IMR-90 (cell line): ENCODE measurements around the gene MUC20. TPM values are rescaled to one million over a fixed set of nuclear protein-coding genes. Genes with fewer than 3 reads are reported as not detected.

Experiments used
- ATAC-seq: fragments of 200-7000 bp; cut with Tn5 transposase; 2 replicates; pipeline ENCODE4 v1.9.1; 2020; ENCODE audit warnings: low read depth, mild to moderate bottlenecking, moderate library complexity
- BruUV-seq: library from RNA; stranded (reverse); fragments of 400-500 nt; replicated peaks from 2 replicates; lab custom pipeline; 2021; lab: Mats Ljungman, UMichigan
- CTCF ChIA-PET: fragments of 300-600 bp; formaldehyde crosslinking; extraction: SDS; loops from one replicate; lab custom pipeline; 2021; ENCODE audit warnings: antibody characterized with exemption; lab: Yijun Ruan, JAX
- POLR2A ChIA-PET: fragments of 300-600 bp; sonication (Branson Sonifier 250); formaldehyde crosslinking; loops from one replicate; lab custom pipeline; 2022; ENCODE audit warnings: antibody characterized with exemption; ENCODE audit not compliant: unreplicated experiment; lab: Charles Lee
- DNase-seq: peaks from one replicate; pipeline ENCODE4 v3.0.0; 2013
- H2AFZ ChIP-seq: replicated peaks from 2 replicates; pipeline ENCODE3; 2013; ENCODE audit warnings: low read length, mild to moderate bottlenecking; ENCODE audit not compliant: poor library complexity
- H2AK5ac ChIP-seq: 2 replicates; pipeline ENCODE4 v1.6.1; 2013; ENCODE audit warnings: low read depth, low read length, inconsistent platforms
- H2AK9ac ChIP-seq: replicated peaks from 2 replicates; pipeline ENCODE3; 2013; ENCODE audit warnings: mild to moderate bottlenecking, low read depth, low read length, moderate library complexity; ENCODE audit not compliant: poor library complexity
- H2BK120ac ChIP-seq: 2 replicates; pipeline ENCODE4 v1.6.1; 2013; ENCODE audit warnings: low read depth, low read length, inconsistent platforms
- H2BK15ac ChIP-seq: 3 replicates; pipeline ENCODE4 v1.6.1; 2013; ENCODE audit warnings: low read depth, low read length, inconsistent platforms
- H2BK20ac ChIP-seq: 2 replicates; pipeline ENCODE4 v1.6.1; 2013; ENCODE audit warnings: low read depth, mild to moderate bottlenecking, inconsistent platforms, low read length, moderate library complexity
- H2BK5ac ChIP-seq: 2 replicates; pipeline ENCODE4 v1.6.1; 2013; ENCODE audit warnings: mild to moderate bottlenecking, low read depth, low read length, inconsistent platforms; ENCODE audit not compliant: poor library complexity, severe bottlenecking
- H3K14ac ChIP-seq: replicated peaks from 2 replicates; pipeline ENCODE4 v1.6.1; 2013; ENCODE audit warnings: low read depth, low read length, inconsistent platforms
- H3K18ac ChIP-seq: 2 replicates; pipeline ENCODE4 v1.6.1; 2013; ENCODE audit warnings: low read depth, low read length, control low read depth
- H3K23ac ChIP-seq: 2 replicates; pipeline ENCODE4 v1.6.1; 2013; ENCODE audit warnings: low read depth, low read length, inconsistent platforms
- H3K27ac ChIP-seq: 2 replicates; pipeline ENCODE4 v1.5.1; 2013; ENCODE audit warnings: mild to moderate bottlenecking, control low read depth, low read length; ENCODE audit not compliant: insufficient read depth
- H3K27me3 ChIP-seq: 2 replicates; pipeline ENCODE4 v1.6.1; 2013; ENCODE audit warnings: low read length; ENCODE audit not compliant: control insufficient read depth, insufficient read depth
- H3K36me3 ChIP-seq: 2 replicates; pipeline ENCODE4 v1.6.1; 2013; ENCODE audit warnings: low read length, mixed read lengths; ENCODE audit not compliant: control insufficient read depth, insufficient read depth
- H3K4ac ChIP-seq: 2 replicates; pipeline ENCODE4 v1.6.1; 2013; ENCODE audit warnings: low read depth, low read length, inconsistent platforms
- H3K4me1 ChIP-seq: 2 replicates; pipeline ENCODE4 v1.6.1; 2013; ENCODE audit warnings: low read length, mixed read lengths; ENCODE audit not compliant: control insufficient read depth, insufficient read depth
- H3K4me2 ChIP-seq: 2 replicates; pipeline ENCODE4 v1.6.1; 2013; ENCODE audit warnings: low read depth, mild to moderate bottlenecking, control low read depth, low read length, moderate library complexity
- H3K4me3 ChIP-seq: 2 replicates; pipeline ENCODE4 v1.5.1; 2013; ENCODE audit warnings: low read depth, mild to moderate bottlenecking, control low read depth, low read length, moderate library complexity; ENCODE audit not compliant: insufficient read depth
- H3K56ac ChIP-seq: 2 replicates; pipeline ENCODE4 v1.6.1; 2013; ENCODE audit warnings: low read length, inconsistent platforms; ENCODE audit not compliant: insufficient read depth; ENCODE audit errors: extremely low read depth
- H3K79me1 ChIP-seq, 2 experiments: 2 replicates each; pipeline ENCODE4 v1.6.1; 2013; ENCODE audit warnings: low read length in 2 of 2, inconsistent platforms in 1 of 2, low read depth in 1 of 2
- H3K9ac ChIP-seq: 2 replicates; pipeline ENCODE4 v1.6.1; 2013; ENCODE audit warnings: low read depth, low read length, control low read depth
- H3K9me1 ChIP-seq: 2 replicates; pipeline ENCODE4 v1.6.1; 2013; ENCODE audit warnings: low read length, inconsistent platforms; ENCODE audit not compliant: insufficient read depth
- H3K9me3 ChIP-seq: 2 replicates; pipeline ENCODE4 v1.6.1; 2013; ENCODE audit warnings: low read length; ENCODE audit not compliant: control insufficient read depth, insufficient read depth
- H4K20me1 ChIP-seq: 2 replicates; pipeline ENCODE4 v1.6.1; 2013; ENCODE audit warnings: low read length, inconsistent platforms; ENCODE audit not compliant: insufficient read depth
- H4K5ac ChIP-seq: 2 replicates; pipeline ENCODE4 v1.6.1; 2013; ENCODE audit warnings: mild to moderate bottlenecking, low read depth, low read length, control low read depth
- H4K8ac ChIP-seq, 2 experiments: 2 replicates each; pipeline ENCODE4 v1.6.1; 2013; ENCODE audit warnings: low read depth in 2 of 2, low read length in 2 of 2, control low read depth in 1 of 2, inconsistent platforms in 1 of 2
- H4K91ac ChIP-seq: 2 replicates; pipeline ENCODE4 v1.6.1; 2013; ENCODE audit warnings: low read depth, low read length, inconsistent platforms; ENCODE audit not compliant: insufficient read depth
- BHLHE40 ChIP-seq: fragments of 150-350 bp; IDR thresholded peaks from 2 replicates; pipeline ENCODE4 v1.6.1; 2016; ENCODE audit warnings: mild to moderate bottlenecking, low read depth, low read length
- CEBPB ChIP-seq: IDR thresholded peaks from 2 replicates; pipeline ENCODE4 v1.6.1; 2012; ENCODE audit warnings: low read depth, low read length, improper control_type of control experiment
- CHD1 ChIP-seq: IDR thresholded peaks from 2 replicates; pipeline ENCODE4 v1.6.1; 2012; ENCODE audit warnings: low read depth, low read length, improper control_type of control experiment
- FOS ChIP-seq: fragments of 150-350 bp; IDR thresholded peaks from 2 replicates; pipeline ENCODE4 v1.6.1; 2016; ENCODE audit warnings: low read depth, low read length
- MAFK ChIP-seq: IDR thresholded peaks from 2 replicates; pipeline ENCODE4 v1.6.1; 2012; ENCODE audit warnings: low read depth, low read length, improper control_type of control experiment
- MAZ ChIP-seq: IDR thresholded peaks from 2 replicates; pipeline ENCODE4 v1.6.1; 2012; ENCODE audit warnings: low read depth, mild to moderate bottlenecking, low read length, improper control_type of control experiment, moderate library complexity, borderline replicate concordance
- MXI1 ChIP-seq: IDR thresholded peaks from 2 replicates; pipeline ENCODE4 v1.6.1; 2012; ENCODE audit warnings: low read depth, mild to moderate bottlenecking, low read length, moderate library complexity, borderline replicate concordance
- NFE2L2 ChIP-seq: fragments of 150-350 bp; IDR thresholded peaks from 2 replicates; pipeline ENCODE4 v1.6.1; 2016; ENCODE audit warnings: low read depth, mild to moderate bottlenecking, low read length
- POLR2A ChIP-seq: IDR thresholded peaks from 2 replicates; pipeline ENCODE4 v1.6.1; 2012; ENCODE audit warnings: mild to moderate bottlenecking, low read depth, low read length
- RAD21 ChIP-seq: IDR thresholded peaks from 2 replicates; pipeline ENCODE4 v1.6.1; 2012; ENCODE audit warnings: low read length, improper control_type of control experiment
- RCOR1 ChIP-seq: IDR thresholded peaks from 2 replicates; pipeline ENCODE4 v1.6.1; 2012; ENCODE audit warnings: mild to moderate bottlenecking, low read length, improper control_type of control experiment; ENCODE audit not compliant: insufficient replicate concordance
- RFX5 ChIP-seq: IDR thresholded peaks from 2 replicates; pipeline ENCODE4 v1.8.0; 2012; ENCODE audit warnings: low read depth, mild to moderate bottlenecking, low read length, moderate library complexity
- SMC3 ChIP-seq: fragments of 150-350 bp; IDR thresholded peaks from 2 replicates; pipeline ENCODE4 v1.6.1; 2016; ENCODE audit warnings: low read depth, mild to moderate bottlenecking, antibody characterized with exemption, low read length, moderate library complexity
- WGBS, 2 experiments: methylation state at CpG; one replicate each; pipeline versions ENCODE4 v1.1.5 to v1.1.7; 2013; ENCODE audit warnings: missing lambda C conversion rate in 2 of 2; ENCODE audit not compliant: insufficient read length in 1 of 2; ENCODE audit errors: extremely low coverage in 2 of 2; 5-methylcytosine and 5-hydroxymethylcytosine counted together
- dilution Hi-C: fragments of 300-500 bp; cut with HindIII; formaldehyde crosslinking; loops from one replicate; pipeline ENCODE4 v1.14.3; 2018; ENCODE audit warnings: low sequenced_read_pairs; ENCODE audit not compliant: unreplicated experiment
- in situ Hi-C: fragments of 300-500 bp; cut with MboI; formaldehyde crosslinking; loops from 3 replicates; pipeline ENCODE4 v1.14.3; 2019; ENCODE audit warnings: low sequenced_read_pairs, inconsistent platforms, mixed read lengths
- intact Hi-C: fragments of 100-400 bp; cut with micrococcal nuclease; formaldehyde crosslinking; loops from 2 replicates; pipeline ENCODE4 v1.10.0; 2022
- polyA plus RNA-seq, 3 experiments: library from polyadenylated mRNA; depleted of rRNA; stranded (reverse); fragments of >200 nt; gene quantifications; 2 replicates each; pipeline ENCODE4 v1.2.3, GENCODE V29; 2012; ENCODE audit warnings: low replicate concordance in 1 of 3
- total RNA-seq: library from RNA; depleted of rRNA; stranded (reverse); fragments of >200 nt; gene quantifications from 2 replicates; pipeline ENCODE4 v1.2.3, GENCODE V29; 2012
- TF ChIP-seq, protein P1 (sequence below): fragments of 150-350 bp; IDR thresholded peaks from 2 replicates; pipeline ENCODE4 v1.6.1; 2016; ENCODE audit warnings: low read depth, mild to moderate bottlenecking, low read length, moderate library complexity, borderline replicate concordance
- TF ChIP-seq, protein P2 (sequence below): fragments of 150-350 bp; IDR thresholded peaks from 2 replicates; pipeline ENCODE4 v1.6.1; 2017; ENCODE audit warnings: mild to moderate bottlenecking, antibody characterized with exemption, low read length, low read depth
- TF ChIP-seq, protein P3 (sequence below): conservative IDR thresholded peaks from 2 replicates; pipeline ENCODE4 v1.5.1; 2012; ENCODE audit warnings: mild to moderate bottlenecking, low read depth, low read length, improper control_type of control experiment

The MUC20 gene
- total and polyA plus RNA-seq, 2 of the 4 experiments (the other 2 are of a cell fraction): 0.12 TPM; not detected in 1

DNA sequence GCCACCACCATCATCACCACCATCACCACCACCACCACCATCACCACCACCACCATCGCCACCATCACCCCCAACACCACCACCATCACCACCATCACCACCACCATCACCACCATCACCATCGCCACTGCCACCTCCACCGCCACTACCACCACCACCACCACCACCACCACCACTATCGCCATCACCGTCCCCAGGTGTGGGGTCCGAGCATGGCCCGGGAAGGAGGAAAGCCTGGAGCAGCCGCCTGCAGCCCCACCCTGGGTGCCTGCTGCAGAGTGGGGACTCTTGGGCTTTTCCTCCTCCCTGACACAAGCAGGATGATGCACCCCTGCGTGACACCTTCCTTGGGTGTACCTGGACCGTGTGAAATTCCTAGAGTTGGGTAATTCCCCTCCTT, 47.0 kb downstream of the MUC20 start:
- H3K36me3 ChIP-seq: no peaks in the 10 kb centered on the region
- peak overlapping the region; percentile 50 for H2BK5ac ChIP-seq
- peaks cover 3% of the 10 kb centered on the region; the same call in 1 of the 2 replicates for H3K9me3 ChIP-seq
- in situ Hi-C loops (no loop called here), dilution Hi-C loops (no loop called here), intact Hi-C loops (no loop called here)
- H3K9me1 ChIP-seq: no peaks in the 10 kb centered on the region
- POLR2A ChIA-PET: no interaction called here
- H2AK5ac ChIP-seq: no peak overlapping the region
- no peak overlapping the region for H3K23ac ChIP-seq
- no peak for TF ChIP-seq MAFK
- no peak for TF ChIP-seq RFX5
- no peak for TF ChIP-seq SMC3
- no peak for TF ChIP-seq FOS
- TF ChIP-seq RAD21: no peak
- TF ChIP-seq, protein P1, sequence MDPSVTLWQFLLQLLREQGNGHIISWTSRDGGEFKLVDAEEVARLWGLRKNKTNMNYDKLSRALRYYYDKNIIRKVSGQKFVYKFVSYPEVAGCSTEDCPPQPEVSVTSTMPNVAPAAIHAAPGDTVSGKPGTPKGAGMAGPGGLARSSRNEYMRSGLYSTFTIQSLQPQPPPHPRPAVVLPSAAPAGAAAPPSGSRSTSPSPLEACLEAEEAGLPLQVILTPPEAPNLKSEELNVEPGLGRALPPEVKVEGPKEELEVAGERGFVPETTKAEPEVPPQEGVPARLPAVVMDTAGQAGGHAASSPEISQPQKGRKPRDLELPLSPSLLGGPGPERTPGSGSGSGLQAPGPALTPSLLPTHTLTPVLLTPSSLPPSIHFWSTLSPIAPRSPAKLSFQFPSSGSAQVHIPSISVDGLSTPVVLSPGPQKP: no peak
- TF ChIP-seq MXI1: no peak
- TF ChIP-seq BHLHE40: no peak
- TF ChIP-seq, protein P2, sequence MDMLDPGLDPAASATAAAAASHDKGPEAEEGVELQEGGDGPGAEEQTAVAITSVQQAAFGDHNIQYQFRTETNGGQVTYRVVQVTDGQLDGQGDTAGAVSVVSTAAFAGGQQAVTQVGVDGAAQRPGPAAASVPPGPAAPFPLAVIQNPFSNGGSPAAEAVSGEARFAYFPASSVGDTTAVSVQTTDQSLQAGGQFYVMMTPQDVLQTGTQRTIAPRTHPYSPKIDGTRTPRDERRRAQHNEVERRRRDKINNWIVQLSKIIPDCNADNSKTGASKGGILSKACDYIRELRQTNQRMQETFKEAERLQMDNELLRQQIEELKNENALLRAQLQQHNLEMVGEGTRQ: no peak
- no peak for TF ChIP-seq CHD1
- no peak for TF ChIP-seq NFE2L2
- TF ChIP-seq CEBPB: no peak
- no peak for TF ChIP-seq RCOR1
- TF ChIP-seq POLR2A: no peak
- TF ChIP-seq MAZ: no peak
- TF ChIP-seq, protein P3, sequence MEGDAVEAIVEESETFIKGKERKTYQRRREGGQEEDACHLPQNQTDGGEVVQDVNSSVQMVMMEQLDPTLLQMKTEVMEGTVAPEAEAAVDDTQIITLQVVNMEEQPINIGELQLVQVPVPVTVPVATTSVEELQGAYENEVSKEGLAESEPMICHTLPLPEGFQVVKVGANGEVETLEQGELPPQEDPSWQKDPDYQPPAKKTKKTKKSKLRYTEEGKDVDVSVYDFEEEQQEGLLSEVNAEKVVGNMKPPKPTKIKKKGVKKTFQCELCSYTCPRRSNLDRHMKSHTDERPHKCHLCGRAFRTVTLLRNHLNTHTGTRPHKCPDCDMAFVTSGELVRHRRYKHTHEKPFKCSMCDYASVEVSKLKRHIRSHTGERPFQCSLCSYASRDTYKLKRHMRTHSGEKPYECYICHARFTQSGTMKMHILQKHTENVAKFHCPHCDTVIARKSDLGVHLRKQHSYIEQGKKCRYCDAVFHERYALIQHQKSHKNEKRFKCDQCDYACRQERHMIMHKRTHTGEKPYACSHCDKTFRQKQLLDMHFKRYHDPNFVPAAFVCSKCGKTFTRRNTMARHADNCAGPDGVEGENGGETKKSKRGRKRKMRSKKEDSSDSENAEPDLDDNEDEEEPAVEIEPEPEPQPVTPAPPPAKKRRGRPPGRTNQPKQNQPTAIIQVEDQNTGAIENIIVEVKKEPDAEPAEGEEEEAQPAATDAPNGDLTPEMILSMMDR: no peak
- H3K27me3 ChIP-seq: peaks cover 23% of the 10 kb centered on the region
- H3K14ac ChIP-seq: no peak overlapping the region
- H3K79me1 ChIP-seq: no peaks in the 10 kb centered on the region
- BruUV-seq: no TSS peak
- no peak overlapping the region for H3K4ac ChIP-seq
- no peak for ATAC-seq
- no peak overlapping the region for H2BK20ac ChIP-seq
- no peak overlapping the region for H4K8ac ChIP-seq
- no peak for DNase-seq
- no peak overlapping the region for H3K9ac ChIP-seq
- H3K4me2 ChIP-seq: no peak overlapping the region
- no peak overlapping the region for H3K56ac ChIP-seq
- H4K5ac ChIP-seq: no peak overlapping the region
- no peak overlapping the region for H3K18ac ChIP-seq
- H4K20me1 ChIP-seq: no peaks in the 10 kb centered on the region
- no peak overlapping the region for H2AFZ ChIP-seq
- CTCF ChIA-PET: no interaction called here
- no peak overlapping the region for H2BK15ac ChIP-seq
- no CpG with 5 or more reads among the region's 10 CpGs for WGBS, 2 experiments
- H3K4me3 ChIP-seq: no peak overlapping the region
- H2BK120ac ChIP-seq: no peak overlapping the region
- H3K4me1 ChIP-seq: no peaks in the 10 kb centered on the region
- H2AK9ac ChIP-seq: no peak overlapping the region
- H3K27ac ChIP-seq: no peak overlapping the region
- no peak overlapping the region for H4K91ac ChIP-seq
